GM21576 (cell line): ENCODE measurements around the gene TMIGD3.
"Not testable (repeated sequence)": the region's sequence is repeated elsewhere in the genome, so short reads cannot be mapped to it uniquely, and the experiment has no call there.

Experiments used
- ATAC-seq: cut with Tn5 transposase; IDR thresholded peaks from one replicate; pipeline ENCODE4 v1.9.1; 2021; ENCODE audit warnings: mild to moderate bottlenecking, moderate library complexity; ENCODE audit not compliant: unreplicated experiment

TMIGD3 gene

GRCh38 chr1:111503585-111504060, at the start of gene TMIGD3, which contains the start of gene ADORA3:
Gene TMIGD3 (minus strand): TSS chr1:111503633. CDS start chr1:111503354, 279 bp downstream.
Gene ADORA3 (minus strand): TSS chr1:111503633. CDS start chr1:111503354, 279 bp downstream.
- no peak for ATAC-seq

DNA sequence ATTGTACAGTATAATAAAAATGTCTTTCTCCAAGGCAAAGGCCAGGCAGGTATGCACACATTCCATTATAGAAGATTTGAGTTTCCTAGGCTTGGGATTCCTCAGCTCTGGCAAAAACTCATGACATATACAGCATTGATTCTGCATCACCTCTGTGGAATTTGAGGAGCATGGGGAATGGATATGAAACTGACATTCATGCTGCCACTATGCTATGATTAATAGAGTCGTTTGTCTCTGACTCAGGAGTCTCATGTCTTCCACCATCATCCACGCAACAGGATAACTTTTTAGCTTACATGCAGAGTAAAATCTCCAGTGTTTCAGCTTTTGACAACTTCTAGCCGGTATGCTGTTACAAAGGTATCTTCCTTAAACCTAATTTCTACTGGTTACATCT, 49.8 kb upstream of the TMIGD3 start:
- ATAC-seq = no peak

DNA sequence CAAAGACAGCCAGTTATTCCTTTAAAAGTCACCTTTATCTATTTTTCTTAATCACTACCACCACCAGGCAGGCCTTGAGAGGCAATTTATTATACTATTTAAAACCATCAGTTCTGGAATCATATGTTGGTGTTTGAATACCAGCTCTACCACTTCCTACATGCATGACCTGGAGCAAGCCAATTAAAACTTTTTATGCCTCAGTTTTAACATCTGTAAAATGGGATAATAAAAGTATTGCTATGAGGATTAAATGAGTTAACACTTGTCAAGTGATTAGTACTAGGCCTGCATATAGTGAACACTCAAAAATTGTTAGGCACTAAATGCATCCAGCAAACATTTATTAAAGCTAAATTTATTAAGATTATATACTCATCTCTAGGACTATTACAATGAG, 49.2 kb upstream of the TMIGD3 start:
- ATAC-seq = no peak

DNA sequence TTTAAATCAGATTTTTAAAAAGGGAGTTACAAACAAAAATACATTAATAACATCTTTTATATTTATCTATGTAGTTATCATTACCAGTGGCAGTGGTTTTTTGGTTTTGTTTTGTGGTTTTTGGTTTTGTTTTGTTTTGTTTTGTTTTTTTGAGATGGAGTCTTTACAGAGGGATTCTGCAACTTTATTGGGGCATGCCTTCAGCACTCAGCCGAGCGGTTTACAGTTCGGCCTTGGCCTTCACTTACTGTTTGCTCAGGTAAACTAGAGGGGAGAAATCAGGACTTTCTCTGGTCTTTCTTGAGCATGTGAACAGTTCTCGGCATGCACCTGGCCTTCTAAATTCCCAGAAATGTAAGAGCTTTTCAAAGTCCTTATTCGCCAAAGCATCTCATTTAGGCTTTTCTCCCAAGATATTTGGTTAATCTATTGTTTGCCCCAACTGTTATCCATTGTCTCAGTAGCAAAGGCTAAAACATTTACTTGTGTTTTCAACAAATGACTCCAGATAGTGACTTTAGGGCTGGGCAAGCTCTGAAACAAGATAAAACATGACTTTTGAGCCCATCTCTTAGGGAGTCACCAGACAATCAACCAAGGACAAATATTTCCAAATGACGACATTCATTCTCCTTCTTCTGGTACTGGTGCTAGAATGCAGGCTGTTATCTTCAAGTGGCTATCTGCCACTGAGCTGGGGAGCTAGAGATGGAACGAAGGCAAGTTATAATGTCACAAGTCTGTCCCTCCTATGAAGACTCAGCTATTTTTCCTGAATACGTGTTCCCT, 48.4 kb upstream of the TMIGD3 start:
- ATAC-seq = no peak

- ATAC-seq = not testable (repeated sequence)
Measured at GRCh38 chr1:111547786-111548185, 44.4 kb upstream of the TMIGD3 start.

- no peak for ATAC-seq
Measured at GRCh38 chr1:111542187-111542586, 38.8 kb upstream of the TMIGD3 start.

GRCh38 chr1:111541721-111542120, 38.3 kb upstream of the TMIGD3 start:
- no peak for ATAC-seq

DNA sequence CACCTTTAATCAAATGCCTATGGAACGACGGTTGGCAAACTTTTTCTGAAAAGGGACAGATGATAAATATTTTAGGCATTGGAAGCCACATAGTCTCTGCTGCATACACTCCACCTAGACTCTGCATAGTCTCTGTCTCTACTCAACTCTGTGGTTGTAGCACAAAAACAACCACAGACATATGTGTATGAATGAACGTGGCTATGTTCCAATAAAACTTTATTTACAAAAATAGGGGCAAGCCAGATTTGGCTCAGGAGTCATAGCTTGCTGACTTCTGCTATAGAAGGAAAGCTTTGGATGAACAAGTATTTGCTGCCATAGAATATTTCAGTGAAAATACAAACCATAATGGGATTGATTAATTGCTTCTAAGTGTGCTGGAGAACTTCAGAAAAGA, 37.5 kb upstream of the TMIGD3 start:
- ATAC-seq = no peak

- ATAC-seq = no peak
Measured at GRCh38 chr1:111538343-111539025, 35.1 kb upstream of the TMIGD3 start.

DNA sequence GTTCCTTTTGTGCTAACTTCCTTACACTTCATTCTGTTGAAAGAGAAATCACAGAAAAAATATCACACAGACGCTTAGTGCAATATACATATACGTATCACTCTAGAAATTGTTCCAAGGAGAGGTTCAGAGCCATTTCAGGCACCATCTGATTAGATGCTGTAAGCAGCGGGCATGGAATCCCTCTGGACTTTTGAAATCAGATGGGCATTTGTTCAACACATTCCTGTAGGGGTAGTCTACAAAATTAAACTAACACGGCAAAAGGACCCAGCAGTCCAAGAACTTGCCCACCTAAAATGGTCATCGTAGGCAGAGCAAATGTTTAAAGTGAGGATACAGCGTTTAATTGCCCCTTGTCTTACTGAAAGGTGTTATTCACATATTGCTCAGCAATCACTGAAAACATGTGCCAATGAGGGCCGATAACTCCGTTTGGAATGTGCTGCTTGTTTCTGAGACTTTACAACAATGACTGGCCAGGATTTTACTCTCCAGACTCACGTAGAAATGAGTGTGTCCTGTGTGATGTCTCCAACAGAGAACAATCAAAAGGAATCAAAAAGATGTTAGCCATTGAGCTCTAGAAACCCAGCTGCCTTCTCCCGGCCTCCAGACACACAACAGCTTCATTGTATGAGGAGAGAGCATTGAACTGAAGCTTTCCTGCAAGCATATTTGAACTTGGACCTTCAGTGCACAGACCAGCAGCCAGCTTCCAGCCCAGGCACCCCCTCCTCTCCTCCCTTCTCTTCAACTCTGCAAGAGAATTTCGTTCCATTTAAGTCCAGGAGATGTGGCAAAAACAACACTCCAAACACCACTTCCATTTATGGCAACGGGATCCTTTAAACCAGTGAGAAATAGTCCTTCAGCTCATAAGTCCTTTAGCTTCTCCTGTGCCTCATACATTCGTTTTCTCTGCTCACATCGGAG, 32.1 kb upstream of the TMIGD3 start:
- no peak for ATAC-seq

GRCh38 chr1:111520053-111520452, 16.6 kb upstream of the TMIGD3 start:
- ATAC-seq = no peak

DNA sequence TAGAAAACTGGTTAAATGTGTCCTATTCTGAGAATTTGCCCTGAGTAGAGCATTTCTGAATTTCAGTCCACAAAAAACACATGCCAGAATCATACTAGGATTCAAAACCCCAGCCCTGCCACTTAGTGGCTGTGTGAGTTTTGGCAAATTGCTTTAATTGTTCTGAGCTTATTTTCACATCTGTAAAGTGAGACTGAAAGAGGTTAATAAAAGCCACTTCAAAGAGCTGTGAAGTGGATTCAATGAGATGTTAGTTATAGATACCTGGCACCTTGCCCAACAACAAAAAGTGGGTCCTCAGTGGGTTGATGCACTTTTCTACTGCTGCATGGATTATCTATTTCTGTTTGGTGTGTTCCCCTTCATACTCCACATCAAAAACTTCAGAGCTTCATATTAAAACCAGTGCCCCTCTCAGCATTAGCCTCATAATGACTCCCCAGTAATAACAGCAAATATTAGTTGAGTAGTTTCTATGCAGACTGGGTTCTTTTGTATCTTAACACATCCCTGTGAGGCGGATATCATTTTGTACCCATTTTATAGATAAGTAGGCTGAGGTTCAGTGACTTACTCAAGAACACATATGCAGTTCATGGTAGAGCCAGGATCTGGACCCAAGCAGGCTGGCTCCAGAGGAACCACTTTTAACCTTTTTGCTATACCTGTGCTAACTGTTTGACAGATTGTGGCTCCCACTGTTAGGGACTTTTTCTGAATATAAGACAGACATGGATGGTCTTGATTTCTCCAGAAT, 14.2 kb upstream of the TMIGD3 start:
- no peak for ATAC-seq

DNA sequence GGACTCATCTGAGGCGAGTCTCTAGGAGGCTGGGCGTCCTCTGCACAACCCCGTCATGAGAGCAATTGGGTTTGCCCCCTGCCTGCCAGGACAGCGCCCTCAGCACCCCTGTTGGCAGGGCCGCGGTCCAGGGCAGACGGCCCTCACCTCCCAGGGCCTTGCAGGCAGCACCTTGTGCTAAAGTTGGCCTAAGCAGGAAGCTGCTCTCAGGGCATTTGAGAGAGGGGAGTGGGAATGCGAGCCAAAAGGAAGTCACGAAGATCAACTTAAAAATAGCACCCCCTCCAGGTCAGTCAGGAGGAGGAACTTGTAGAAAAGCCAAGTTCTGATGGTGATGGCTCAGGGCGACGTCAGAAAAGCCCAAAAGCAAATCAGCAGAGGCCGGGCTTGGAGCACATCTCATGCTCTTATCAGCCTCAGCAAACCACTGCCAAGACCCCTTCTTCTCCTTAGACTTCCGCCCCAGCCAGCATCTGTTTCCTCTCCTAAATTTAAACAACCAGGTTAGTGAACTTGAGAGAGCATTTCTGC, 12.6 kb upstream of the TMIGD3 start:
- ATAC-seq = no peak

DNA sequence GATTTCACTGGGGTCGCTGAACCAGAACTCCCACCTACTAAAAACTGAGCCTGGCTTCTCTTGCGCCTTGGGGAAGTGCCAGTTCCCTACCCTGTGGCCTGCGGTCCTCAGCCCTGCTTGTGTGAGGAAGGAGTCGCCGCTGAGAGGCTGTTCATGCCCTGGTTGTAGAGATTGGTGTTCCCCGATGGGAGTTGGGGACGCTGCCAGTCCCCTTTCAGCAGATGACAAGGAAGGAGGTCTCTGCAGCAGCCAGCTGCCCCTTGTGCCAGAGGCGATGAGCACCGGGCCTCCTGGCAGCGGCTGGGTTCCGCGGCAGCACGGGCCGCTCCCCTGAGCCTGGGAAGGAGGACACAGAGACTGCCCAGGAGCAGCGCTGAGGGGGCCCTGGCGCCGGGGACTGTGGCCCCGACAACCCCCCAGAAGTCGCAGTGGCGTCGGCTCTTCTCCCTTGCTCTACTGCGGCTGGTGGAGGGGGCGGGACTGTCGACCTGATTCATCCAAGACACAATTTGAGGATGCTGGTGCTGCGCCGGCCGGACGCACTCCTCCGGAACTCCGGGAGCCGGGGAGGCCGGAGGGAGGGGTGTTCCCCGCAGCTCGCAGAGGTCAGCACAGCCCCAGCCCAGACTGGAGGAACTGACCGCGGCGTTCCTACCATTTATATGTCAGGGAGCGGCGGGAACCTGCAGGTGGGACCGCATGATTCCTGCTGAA, 12.0 kb upstream of the TMIGD3 start:
- ATAC-seq = no peak

DNA sequence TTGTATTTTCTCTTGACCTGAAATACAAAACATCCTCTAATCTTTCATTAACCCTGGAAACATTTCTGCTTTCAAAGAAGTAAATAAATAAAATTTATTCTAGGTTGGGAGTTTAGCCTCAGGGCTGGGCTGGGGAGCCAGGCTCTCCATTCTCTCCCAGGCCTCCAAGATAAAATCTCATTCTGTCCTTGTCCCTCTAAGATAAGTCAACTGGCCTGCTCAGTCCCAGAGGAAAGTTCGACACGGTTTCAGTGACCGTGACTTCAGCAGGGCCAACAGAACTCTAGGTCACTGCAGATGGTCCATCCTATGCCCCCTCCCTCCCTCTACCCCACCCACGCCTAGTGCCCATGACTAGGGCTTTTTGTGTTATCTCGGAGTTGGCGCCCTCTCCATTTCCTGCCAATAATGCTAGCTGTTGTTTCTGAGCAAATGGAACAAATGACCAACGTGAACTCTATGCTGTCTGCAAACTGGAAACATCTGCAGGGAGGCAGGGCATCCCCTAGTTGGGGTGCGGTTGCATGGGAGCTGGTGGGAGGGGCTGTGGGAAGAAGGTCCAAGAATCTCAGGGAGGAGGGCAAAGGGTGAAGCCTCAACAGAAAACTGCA, 10.1 kb upstream of the TMIGD3 start:
- ATAC-seq = no peak

GRCh38 chr1:111512931-111513330, 9.5 kb upstream of the TMIGD3 start:
- ATAC-seq = no peak

DNA sequence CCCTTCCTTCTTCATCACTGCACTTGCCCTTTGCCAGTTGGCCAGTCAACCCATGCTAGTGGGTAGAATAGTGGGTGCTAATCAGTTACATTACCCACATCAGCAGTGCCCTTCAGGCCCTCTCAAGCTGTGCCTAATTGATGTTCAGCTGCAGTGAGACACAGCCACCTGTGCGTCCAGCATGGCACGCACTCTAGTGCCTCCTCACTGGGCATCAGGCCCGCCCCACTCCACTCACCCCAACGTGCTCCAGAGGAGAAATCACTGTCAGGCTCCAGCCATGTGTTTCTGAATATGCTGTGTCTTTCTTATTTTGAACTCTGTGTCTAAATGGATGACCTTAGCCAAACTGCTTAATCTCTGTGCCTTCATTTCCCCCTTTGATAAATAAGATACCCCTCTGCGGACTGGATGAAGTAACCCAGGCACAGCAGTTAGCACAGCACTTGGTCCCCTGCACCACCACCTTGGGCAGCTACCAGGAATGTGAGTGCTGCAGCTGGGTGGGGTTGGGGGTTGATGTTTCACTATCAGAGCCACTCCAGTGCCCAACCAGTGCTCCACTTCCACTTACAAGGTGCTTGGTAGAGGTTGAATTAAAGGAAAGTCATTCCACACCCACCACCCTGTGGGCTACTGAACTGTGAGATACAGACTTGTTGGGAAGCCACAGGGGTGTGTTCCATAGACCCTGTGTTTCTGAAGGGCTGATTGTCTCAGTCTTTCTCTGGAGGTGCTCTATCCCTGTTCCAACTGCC, 8.9 kb upstream of the TMIGD3 start:
- ATAC-seq = no peak

DNA sequence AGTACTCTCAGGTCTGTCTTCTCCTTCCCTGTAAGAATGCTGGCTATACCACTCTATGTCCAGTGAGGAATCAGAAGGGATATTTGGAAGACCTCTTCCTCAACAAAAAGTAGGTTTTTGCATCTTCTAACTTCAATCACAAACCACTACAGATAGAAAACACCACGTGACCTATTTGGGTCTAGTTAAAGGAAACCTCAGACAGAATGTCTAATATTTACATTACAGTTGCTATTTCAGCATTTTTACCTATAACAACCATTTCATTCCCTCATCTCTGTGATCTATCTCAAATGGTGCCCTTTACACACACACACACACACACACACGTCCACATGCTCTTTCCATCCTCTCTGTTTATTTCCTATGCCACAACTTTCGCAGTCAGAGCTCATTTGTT, 7.9 kb upstream of the TMIGD3 start:
- no peak for ATAC-seq
